Ishikawa (cell line): ENCODE results near the gene SART3.

Experiments used
- CEBPB ChIP-seq: IDR thresholded peaks from 2 replicates; pipeline ENCODE4 v1.6.1; 2012
- CREB1 ChIP-seq: IDR thresholded peaks from 2 replicates; pipeline ENCODE4 v1.6.1; 2012; ENCODE audit warnings: low read depth
- EGR1 ChIP-seq: IDR thresholded peaks from 2 replicates; pipeline ENCODE4 v1.6.1; 2012
- EP300 ChIP-seq: IDR thresholded peaks from 2 replicates; pipeline ENCODE4 v1.6.1; 2012; ENCODE audit warnings: borderline replicate concordance
- FOXM1 ChIP-seq: IDR thresholded peaks from 2 replicates; pipeline ENCODE4 v1.6.1; 2012; ENCODE audit warnings: low read depth, borderline replicate concordance
- NFIC ChIP-seq: IDR thresholded peaks from 2 replicates; pipeline ENCODE4 v1.6.1; 2012
- RAD21 ChIP-seq: IDR thresholded peaks from 2 replicates; pipeline ENCODE4 v1.6.1; 2012; ENCODE audit warnings: low read depth
- REST ChIP-seq: IDR thresholded peaks from 2 replicates; pipeline ENCODE4 v1.6.1; 2012; ENCODE audit warnings: low read depth, mild to moderate bottlenecking
- TAF1 ChIP-seq: IDR thresholded peaks from 2 replicates; pipeline ENCODE4 v1.6.1; 2012; ENCODE audit warnings: low read depth, mild to moderate bottlenecking
- TCF12 ChIP-seq: IDR thresholded peaks from 2 replicates; pipeline ENCODE4 v1.6.1; 2012; ENCODE audit warnings: low read depth
- TEAD4 ChIP-seq: IDR thresholded peaks from 2 replicates; pipeline ENCODE4 v1.6.1; 2012
- USF1 ChIP-seq: IDR thresholded peaks from 2 replicates; pipeline ENCODE4 v1.6.1; 2012
- YY1 ChIP-seq: IDR thresholded peaks from 2 replicates; pipeline ENCODE4 v1.6.1; 2012; ENCODE audit warnings: low read depth
- ZBTB7A ChIP-seq: IDR thresholded peaks from 2 replicates; pipeline ENCODE4 v1.6.1; 2012; ENCODE audit warnings: low read depth
- TF ChIP-seq, protein P1 (sequence below): IDR thresholded peaks from 2 replicates; pipeline ENCODE4 v1.6.1; 2012

SART3 gene

GRCh38 chr12:108605000-108605689 is 44.2 kb upstream of the SART3 start:
- TF ChIP-seq TEAD4 = no peak
- no peak for TF ChIP-seq EP300
- TF ChIP-seq CREB1 = no peak
- no peak for TF ChIP-seq YY1
- TF ChIP-seq TCF12 = no peak
- no peak for TF ChIP-seq EGR1
- no peak for TF ChIP-seq ZBTB7A
- TF ChIP-seq, protein P1, sequence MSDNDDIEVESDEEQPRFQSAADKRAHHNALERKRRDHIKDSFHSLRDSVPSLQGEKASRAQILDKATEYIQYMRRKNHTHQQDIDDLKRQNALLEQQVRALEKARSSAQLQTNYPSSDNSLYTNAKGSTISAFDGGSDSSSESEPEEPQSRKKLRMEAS = no peak
- TF ChIP-seq CEBPB = no peak
- TF ChIP-seq TAF1 = no peak
- TF ChIP-seq NFIC = no peak
- TF ChIP-seq RAD21 = no peak
- TF ChIP-seq USF1 = no peak

DNA sequence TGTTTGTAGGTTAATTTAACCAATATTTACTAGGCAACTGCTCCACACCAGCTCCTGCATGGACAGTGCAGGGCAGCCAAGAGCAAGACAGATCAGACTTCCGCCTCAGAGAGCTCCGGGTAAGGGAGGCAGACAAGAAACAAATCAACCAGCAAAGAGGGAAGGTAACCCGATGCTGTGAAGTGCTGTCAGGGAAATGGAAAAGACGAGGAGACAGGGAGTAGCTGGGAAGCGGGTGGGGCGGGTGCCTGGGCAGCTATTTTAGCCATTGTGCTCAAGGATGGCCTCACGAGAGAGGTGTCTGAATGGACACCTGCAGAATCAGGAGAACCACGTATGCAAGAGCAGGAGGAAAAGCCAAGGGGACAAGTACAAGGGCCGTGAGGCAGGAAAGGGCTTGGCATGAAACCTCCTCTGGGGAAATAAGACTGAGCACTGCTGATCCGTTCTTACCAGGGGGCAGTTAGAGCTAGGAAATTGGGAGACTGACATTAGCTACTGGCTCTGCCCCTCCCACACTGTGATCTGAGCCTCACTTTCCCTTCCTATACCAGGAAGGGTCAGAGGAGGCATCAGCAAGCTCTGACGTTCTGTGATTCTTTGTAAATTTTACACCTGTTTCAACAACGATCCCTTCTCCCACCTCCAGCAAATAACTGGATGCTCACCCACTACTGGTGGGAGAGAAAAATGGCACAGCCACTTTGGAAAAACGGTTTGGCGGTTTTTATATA is 43.4 kb upstream of the SART3 start:
- no peak for TF ChIP-seq EGR1
- TF ChIP-seq FOXM1 = no peak
- no peak for TF ChIP-seq CREB1
- no peak for TF ChIP-seq REST
- TF ChIP-seq TEAD4 = no peak
- no peak for TF ChIP-seq RAD21

- TF ChIP-seq USF1 (no peak), RAD21 (no peak), TCF12 (no peak), NFIC (no peak), EP300 (no peak), CEBPB (no peak), ZBTB7A (no peak), FOXM1 (no peak), REST (no peak), TEAD4 (no peak), TAF1 (no peak), CREB1 (no peak), YY1 (no peak), EGR1 (no peak)
- TF ChIP-seq, protein P1 = no peak
Measured at GRCh38 chr12:108603743-108604142, 42.8 kb upstream of the SART3 start.

- TF ChIP-seq TCF12 (no peak), FOXM1 (no peak), EP300 (no peak), TEAD4 (no peak), TAF1 (no peak)
- TF ChIP-seq, protein P1 = no peak
Measured at GRCh38 chr12:108602976-108603704, 42.2 kb upstream of the SART3 start.

DNA sequence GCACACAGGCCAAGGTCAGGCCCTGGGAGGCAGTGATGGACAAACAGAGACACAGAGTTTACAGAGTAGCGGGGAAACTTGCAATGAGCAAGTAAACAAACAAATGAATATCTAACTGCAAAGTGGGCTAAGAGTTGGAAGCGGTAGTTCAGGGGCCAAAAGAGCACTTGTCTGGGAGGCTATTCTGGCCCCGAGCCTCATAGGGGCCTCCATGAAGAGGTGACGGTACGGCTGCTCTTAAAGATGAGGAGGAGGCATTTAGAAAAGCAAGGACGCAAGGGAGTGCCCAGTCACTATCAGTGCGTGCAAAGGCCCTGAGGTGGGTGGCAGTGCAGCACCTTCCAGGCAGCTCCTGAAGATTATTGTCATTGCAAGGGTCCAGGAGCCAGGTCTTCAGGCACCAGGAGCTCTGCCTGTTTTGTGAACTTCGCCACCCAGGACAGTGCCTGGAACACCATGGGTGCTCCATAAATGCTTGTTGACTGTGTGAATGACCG is 41.3 kb upstream of the SART3 start:
- no peak for TF ChIP-seq CREB1
- no peak for TF ChIP-seq USF1
- TF ChIP-seq TCF12 = no peak
- no peak for TF ChIP-seq EGR1
- TF ChIP-seq NFIC = no peak
- TF ChIP-seq TAF1 = no peak
- no peak for TF ChIP-seq REST
- TF ChIP-seq YY1 = no peak
- TF ChIP-seq, protein P1 = no peak
- TF ChIP-seq ZBTB7A = no peak
- TF ChIP-seq RAD21 = no peak
- TF ChIP-seq EP300 = no peak
- TF ChIP-seq FOXM1 = no peak
- TF ChIP-seq TEAD4 = no peak
- TF ChIP-seq CEBPB = no peak
